D341Med (cell line): ENCODE data around the gene PPL.

Experiments
- DNase-seq: peaks from one replicate; pipeline ENCODE4 v3.0.0; 2012; ENCODE audit warnings: low spot score

The PPL gene

GRCh38 chr16:4888428-4889135 lies 48.4 kb downstream of the PPL start:
- DNase-seq: no peak

GRCh38 chr16:4886151-4886550 lies 50.8 kb downstream of the PPL start:
- no peak for DNase-seq

DNA sequence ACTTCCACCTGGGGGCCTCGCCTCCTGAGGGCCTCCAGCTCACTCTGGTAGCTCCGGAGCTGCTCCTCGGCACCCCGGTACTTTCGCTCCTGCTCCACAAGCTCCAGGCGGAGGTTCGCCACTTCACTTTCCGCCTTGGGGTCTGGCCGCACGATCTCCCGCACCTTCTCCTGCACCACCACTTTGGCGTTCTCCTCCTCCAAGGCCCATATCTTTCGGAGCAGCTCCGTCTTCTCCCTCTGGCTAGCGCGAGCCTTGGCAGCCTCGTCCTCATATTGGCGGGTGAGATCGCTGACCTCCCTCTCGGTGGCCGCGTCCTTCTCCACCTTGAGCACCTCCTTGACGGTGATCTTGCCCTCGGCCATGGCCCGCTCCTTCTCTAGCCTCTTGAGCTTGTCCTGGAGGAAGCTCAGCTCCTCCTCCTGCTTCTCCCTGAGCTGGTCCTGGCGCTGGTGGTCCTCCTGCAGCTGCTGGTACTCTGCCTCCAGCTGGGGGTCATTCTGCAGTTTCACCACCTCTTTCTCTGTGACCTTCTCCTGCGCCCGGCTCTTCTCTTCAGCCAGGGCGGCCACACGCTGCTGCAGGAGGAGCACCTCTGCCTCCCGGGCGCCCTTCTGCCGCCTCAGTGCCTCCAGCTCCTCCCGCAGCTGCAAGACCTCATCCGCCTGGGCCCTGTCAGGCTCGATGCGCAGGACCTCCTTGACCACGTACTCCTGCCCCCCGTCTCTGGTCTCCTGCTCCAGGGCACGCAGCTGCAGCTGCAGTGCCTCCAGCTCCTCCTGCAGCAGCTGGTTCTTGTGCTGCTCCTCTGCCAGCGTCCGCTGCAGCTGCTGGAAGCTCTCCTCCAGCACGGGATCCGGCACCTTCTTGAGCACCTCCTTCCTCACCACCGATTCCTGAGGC lies 51.7 kb downstream of the PPL start:
- no peak for DNase-seq

GRCh38 chr16:4884209-4884608 lies 52.7 kb downstream of the PPL start:
- no peak for DNase-seq

- DNase-seq: no peak
These were observed 53.4 kb downstream of the PPL start for GRCh38 chr16:4883501-4883900.

- DNase-seq: no peak
These were observed 54.2 kb downstream of the PPL start for GRCh38 chr16:4882633-4883285.

- DNase-seq: no peak
These were observed 54.8 kb downstream of the PPL start for GRCh38 chr16:4882000-4882632.

DNA sequence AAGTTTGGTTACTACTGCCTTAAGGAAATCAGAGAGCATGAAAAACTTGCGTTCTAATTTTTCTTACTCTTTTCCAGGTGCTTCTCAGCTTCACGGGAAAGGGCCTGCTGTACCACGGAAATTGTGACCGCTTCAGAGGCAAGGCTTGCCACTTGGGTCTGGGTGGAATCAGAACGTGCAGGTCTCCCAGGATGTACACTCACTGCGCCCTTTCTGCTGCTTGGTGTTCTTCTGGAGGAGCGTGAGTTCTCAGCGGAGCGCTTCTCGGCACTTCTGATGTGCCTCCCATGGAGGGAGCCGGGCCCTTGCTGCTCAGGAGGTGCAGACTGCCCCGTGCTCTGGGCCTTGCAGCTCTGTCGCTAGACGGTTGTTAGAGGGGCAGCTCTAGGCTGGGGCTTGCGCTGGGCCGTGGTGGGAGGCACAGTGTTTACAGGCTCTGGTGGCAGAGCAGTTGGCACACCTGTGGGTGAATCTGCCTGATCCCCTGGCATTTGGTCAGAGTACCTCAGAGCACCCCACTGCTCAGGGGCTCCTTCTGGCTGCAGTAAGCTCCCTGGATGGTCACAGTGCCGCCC lies 56.9 kb downstream of the PPL start:
- DNase-seq: no peak

DNA sequence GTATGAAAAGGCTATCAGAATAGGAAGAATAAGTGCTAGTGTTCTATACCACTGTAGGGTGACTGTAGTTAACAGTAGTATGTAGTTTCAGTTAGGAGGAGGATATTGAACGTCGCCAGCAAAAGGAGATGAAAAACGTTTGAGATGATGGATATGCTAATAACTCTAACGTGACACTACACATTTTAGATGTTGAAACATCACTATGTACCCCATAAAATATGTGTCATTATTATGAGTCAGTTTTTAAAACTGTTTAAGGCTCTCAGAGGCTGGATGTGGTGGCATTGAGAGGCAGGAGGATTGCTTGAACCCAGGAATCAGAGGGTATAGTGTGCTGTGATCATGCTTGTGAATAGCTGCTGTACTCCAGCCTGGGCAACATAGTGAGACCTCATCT lies 57.9 kb downstream of the PPL start:
- DNase-seq: no peak

GRCh38 chr16:4877380-4877685 lies 59.6 kb downstream of the PPL start:
- DNase-seq: no peak

DNA sequence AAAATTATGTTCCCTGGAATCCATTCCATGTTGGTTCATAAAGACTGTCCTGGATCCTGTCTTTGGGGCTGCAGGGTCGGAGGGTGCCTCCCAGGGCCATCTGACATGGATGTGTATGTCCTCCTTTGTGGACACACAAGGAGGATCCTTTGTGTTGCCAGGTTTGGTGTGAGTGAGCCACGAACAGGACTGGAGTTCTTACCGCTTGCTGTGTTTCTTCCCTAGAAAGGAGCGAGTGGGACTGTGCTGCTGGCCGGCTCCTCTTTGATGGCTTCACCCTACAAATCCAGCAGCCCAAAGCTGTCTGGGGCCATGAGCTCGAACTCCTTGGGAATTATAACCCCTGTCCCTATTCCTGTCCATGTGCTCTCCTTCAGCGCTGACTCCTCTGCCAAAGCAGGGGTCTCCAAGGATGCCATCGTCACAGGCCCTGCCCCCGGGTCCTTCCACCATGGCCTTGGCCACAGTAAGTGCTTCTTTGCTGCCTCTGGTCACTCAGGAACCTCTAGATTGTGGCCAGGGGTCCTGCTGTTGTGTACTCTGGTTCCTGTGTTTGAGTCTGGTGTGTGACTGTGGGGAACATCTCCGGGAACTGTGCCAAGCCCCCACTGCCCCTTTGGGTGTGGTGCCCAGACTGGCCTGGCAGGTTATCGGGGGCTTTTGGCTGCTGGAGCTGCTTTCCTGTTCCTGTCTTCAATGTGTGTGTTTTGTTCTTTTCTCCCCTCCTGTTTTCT lies 60.1 kb downstream of the PPL start:
- DNase-seq: no peak

DNA sequence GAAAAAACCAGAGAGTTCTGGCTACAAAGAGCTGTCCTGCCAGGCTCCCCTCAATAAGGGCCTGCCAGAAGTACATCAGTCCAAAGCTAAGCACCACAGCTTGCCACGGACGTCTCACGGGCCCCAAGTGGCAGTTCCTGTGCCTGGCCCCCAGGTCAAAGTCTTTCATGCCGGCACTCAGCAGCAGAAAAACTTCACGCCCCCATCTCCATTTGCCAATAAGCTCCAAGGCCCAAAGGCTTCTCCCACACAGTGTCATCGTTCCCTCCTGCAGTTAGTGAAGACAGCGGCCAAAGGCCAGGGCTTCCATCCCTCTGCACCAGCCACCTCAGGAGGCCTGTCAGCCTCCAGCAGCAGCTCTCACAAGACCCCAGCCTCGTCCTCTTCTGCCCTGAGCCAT lies 62.3 kb downstream of the PPL start:
- no peak for DNase-seq

DNA sequence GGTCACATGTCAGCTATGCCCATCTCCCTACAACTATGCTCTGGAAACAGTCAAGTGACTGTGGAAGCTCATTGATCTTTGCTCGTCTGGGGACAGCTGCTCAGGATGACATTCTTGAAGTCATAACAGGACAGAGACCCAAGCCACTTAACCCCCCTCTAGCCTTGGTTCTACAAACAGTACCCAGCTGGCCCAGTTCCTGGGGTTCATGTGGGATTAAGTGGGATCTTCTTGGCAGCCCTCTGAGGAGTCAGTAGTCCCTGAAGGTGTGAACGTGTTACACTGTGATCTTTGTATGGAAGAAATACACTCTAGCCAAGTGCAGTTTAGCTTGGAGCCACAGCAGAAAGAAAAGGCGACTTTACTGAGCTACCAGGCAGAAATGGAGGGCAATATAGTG lies 63.9 kb downstream of the PPL start:
- no peak for DNase-seq

GRCh38 chr16:4871071-4871470 lies 65.9 kb downstream of the PPL start:
- no peak for DNase-seq

DNA sequence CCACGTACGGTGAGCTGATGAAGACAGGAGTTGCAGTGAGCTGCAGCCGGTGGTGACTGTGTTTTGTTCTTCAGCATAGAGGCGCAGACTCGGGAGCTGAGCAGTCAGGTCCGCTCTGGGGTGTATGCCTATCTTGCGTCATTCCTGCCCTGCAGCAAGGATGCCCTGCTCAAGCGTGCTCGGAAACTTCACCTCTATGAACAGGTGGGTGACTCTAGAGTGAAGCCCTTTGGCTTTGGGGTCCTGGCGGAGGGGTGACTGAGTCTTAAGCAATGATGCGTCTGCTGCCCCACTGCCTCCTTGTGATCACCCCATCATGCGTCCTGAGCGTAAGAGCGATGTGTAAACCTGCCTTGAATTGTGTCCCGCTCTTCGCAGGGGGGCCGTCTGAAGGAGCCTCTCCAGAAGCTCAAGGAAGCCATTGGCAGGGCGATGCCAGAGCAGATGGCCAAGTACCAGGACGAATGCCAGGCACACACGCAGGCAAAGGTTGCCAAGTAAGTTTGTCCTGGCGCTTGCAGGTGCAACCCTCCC lies 66.7 kb downstream of the PPL start:
- no peak for DNase-seq

GRCh38 chr16:4869147-4869805 lies 67.7 kb downstream of the PPL start:
- DNase-seq: no peak

- DNase-seq: no peak
These were observed 68.4 kb downstream of the PPL start for GRCh38 chr16:4868535-4868934.

DNA sequence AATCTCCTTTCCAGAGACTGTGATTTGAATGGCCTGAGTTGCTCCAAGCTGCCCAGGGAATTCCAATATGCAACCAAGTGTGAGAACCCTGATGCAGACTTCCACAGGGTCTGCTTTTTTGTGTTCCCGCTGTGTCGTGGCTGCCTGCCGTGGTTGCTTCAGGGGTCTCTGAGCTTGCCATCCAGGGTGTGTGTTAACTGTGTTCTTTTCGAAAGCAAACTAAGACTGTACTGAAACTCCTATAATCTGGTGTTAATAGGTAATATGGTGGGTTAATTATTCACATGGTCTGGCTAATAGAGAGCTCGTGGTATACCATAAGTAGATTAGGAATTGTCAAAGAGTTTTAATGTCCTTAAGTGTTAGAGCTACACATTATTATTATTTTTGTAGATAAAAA lies 68.9 kb downstream of the PPL start:
- DNase-seq: no peak

DNA sequence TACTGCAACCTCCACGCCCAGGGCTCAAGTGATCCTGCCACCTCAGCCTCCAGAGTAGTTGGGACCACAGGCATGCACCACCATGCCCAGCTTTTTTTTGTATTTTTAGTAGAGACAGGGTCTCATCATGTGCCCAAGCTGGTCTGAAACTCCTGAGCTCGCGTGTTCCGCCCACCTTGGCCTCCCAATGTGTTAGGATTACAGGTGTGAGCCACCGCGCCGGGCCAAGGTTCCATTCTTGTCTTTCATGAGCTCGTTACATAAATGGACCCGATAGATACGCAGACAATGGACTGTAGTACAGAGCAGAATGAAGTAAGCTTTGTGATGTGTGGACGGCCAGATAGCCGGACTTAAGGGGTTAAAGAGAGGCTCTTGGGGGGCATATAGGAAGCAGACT lies 70.4 kb downstream of the PPL start:
- DNase-seq: no peak

DNA sequence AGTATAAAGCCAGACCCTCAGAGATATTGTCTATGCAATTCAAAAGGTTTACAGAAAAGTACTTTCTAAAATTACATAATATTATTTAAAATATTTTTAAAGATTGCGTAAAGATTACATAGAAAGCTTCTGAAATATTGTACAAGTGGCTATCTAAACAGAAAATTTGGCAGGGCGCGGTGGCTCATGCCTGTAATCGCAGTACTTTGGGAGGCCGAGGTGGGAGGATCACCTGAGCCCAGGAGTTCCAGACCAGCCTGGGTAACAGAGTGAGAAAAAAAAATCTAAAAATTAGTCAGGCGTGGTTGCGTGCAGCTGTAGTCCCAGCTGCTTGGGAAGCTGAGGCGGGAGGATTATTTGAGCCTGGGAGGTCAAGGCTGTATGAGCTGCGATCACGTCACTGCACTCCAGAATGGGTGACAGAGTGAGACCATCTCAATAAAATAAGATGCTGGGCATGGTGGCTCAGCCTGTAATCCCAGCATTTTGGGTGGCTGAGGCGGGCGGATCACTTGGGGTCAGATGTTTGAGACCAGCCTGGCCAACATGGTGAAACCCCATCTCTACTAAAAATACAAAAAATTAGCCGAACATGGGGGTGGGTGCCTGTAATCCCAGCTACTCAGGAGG lies 71.6 kb downstream of the PPL start:
- no peak for DNase-seq
